22Rv1 (cell line): ENCODE data around the gene RASGEF1C.
"Not testable (repeated sequence)": the region's sequence is repeated elsewhere in the genome, so short reads cannot be mapped to it uniquely, and the experiment has no call there.

Source experiments
- H3K27ac ChIP-seq: fragments of 450-650 bp; 2 replicates; pipeline ENCODE4 v1.5.1; 2017
- ZFX ChIP-seq: fragments of 450-650 bp; IDR thresholded peaks from 2 replicates; pipeline ENCODE4 v1.6.1; 2017; ENCODE audit warnings: antibody characterized with exemption, borderline replicate concordance
- TF ChIP-seq, protein P1 (sequence below): fragments of 450-650 bp; IDR thresholded peaks from 2 replicates; pipeline ENCODE4 v1.5.1; 2017; ENCODE audit warnings: mild to moderate bottlenecking

Gene RASGEF1C

DNA sequence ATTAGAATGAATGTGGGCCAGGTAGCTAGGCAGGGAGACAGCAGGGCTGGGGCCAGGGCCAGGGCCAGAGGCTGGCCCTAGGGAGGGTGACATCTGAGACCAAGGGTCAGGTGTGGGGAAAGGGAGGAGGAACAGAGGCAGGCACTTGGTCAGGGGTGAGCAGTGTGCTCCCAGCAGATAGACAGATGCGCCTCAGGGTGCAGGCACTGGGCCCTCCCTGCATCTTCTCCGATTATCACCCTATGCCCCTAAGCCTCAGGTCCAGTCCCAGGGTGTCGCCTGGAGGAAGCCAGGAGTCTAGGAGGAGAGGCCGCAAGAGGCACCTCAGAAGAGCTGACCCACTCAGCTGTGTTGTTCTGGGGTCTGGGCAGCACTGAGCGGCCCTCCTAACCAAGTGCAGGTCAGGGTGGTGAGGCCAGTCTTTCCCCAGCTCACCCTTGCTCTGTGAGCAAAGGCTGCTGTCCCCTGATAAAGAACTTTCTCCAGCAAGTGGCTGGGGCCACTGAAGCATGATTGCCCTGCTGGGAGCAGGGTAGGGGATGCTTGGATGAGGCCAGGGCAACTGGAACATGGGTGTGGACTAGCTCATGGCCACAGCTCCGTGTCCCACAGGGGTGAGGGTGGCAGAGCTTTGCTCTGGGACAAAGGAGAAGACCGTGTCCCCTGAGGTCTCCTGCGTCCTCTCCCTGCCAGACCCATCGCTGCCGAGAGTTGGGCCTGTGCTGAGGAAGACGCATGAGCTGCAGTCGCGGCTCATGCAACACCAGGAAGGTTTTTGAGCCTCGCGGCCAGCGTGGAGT lies 2.1 kb upstream of the RASGEF1C start:
- TF ChIP-seq, protein P1, sequence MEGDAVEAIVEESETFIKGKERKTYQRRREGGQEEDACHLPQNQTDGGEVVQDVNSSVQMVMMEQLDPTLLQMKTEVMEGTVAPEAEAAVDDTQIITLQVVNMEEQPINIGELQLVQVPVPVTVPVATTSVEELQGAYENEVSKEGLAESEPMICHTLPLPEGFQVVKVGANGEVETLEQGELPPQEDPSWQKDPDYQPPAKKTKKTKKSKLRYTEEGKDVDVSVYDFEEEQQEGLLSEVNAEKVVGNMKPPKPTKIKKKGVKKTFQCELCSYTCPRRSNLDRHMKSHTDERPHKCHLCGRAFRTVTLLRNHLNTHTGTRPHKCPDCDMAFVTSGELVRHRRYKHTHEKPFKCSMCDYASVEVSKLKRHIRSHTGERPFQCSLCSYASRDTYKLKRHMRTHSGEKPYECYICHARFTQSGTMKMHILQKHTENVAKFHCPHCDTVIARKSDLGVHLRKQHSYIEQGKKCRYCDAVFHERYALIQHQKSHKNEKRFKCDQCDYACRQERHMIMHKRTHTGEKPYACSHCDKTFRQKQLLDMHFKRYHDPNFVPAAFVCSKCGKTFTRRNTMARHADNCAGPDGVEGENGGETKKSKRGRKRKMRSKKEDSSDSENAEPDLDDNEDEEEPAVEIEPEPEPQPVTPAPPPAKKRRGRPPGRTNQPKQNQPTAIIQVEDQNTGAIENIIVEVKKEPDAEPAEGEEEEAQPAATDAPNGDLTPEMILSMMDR, result no peak
- no peak for TF ChIP-seq ZFX
- no peak overlapping the region for H3K27ac ChIP-seq

DNA sequence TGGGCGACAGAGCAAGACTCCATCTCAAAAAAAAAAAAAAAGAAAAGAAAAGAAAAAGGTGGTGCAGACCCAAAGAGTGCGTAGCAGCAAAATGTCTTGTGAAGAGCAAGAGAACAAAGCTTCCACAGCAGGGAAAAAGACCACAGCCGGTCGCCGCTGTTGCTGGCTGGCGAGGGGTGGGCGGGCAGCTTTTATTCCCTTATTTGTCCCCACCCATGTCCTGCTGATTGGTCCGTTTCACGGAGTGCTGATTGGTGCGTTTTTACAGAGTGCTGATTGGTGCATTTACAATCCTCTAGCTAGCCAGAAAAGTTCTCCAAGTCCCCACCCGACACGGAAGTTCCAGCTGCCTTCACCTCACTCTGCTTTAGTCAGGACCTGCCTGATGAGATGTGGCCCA lies 1.1 kb upstream of the RASGEF1C start:
- H3K27ac ChIP-seq, result not testable (repeated sequence)

DNA sequence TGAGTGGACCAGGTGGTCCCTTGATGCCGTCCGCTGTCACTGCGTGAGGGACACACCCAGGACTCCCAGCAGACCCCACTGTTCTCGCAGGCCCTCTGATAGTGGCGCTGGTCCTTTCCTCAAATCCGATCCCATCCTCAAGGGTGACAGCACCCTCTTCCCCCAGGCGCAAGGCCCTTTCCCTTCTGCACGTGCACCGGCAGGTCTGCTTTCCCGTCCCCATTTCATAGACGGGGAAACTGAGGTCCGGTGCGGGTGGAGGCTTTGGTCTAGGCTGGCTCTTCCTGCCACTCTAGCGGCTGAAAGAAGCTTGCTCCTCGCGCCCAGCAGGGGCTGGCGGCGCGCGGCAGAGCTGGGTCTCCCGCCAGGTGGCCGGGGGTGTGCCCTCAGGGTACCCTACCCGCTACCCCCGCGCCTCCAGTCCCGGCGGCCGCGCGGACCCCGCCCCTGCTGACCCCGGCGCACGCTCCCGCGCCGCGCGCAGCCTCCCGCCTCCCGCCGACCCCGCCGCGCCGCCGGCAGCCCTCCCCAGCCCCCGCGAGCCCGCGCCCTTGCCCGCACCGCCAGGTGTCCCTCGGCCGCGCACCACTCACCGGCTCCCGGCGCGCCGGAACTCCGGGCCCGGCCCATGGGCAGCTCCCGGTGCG lies 453 bp downstream of the RASGEF1C start:
- no peak overlapping the region for H3K27ac ChIP-seq
- TF ChIP-seq, protein P1, result no peak
- TF ChIP-seq ZFX, result no peak

DNA sequence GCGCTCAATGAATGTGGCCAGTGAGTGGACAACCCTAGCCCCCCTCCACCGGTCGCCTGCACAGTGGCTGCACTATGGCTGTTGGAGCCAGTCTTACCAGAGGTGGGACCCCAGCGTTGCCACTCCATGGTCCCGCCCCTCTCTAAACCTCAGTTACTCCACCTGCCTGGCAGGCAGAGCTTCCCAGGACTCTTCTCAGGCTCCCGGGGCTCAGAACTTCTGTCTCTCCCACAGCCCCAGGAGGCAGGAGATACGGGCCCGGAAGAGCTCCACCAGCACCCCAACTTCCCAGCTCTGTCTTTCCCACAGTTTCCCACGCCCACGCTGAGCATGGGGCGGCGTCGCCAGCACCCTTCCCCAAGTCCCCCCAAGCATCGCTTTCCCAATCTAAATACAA lies 975 bp downstream of the RASGEF1C start:
- no peak for TF ChIP-seq ZFX
- TF ChIP-seq, protein P1, result no peak

DNA sequence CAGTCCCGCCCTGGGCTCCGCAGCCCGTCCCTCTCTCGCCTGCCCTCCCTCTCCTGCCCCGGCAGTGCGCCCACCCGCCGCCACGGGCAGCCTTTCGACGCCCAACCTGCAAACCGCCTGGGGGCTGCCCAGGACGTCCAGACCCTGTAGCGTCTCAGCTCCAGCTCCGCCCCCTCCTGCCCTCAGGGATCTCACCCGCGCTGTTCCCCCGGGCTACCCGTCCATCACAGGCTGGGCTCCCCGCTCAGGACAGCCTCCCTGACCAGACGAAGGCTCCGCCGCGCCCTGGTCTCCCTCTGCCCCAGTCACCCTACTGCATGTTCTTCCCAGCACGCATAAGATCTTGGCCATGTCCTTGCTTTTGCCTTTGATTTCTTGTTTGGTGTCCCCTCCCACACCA lies 1.4 kb downstream of the RASGEF1C start:
- TF ChIP-seq, protein P1, result no peak
- TF ChIP-seq ZFX, result no peak
- H3K27ac ChIP-seq, result no peak overlapping the region

More for the DNA sequence above, 975 bp downstream of the RASGEF1C start:
- no peak overlapping the region for H3K27ac ChIP-seq

DNA sequence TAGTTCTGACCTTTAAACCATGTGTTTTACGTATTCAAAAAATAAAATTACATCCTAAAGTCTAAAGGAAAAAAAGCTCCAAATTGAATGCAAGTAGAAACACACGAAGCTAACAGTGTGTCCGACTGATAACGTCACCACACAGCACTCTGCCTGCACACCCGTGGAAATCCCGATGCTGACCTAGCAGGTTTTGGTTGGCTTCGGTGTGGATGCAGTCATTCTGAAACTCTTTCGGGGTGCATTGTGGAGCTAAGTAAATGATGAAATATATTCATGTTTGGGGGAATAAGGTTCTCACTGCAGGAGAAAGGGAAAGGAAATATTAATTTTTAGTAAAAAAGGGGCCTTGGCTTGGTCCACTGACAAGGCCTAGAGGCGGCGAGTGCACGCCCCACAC lies 2.0 kb downstream of the RASGEF1C start:
- H3K27ac ChIP-seq, result no peak overlapping the region
- TF ChIP-seq, protein P1, result no peak
- TF ChIP-seq ZFX, result no peak

DNA sequence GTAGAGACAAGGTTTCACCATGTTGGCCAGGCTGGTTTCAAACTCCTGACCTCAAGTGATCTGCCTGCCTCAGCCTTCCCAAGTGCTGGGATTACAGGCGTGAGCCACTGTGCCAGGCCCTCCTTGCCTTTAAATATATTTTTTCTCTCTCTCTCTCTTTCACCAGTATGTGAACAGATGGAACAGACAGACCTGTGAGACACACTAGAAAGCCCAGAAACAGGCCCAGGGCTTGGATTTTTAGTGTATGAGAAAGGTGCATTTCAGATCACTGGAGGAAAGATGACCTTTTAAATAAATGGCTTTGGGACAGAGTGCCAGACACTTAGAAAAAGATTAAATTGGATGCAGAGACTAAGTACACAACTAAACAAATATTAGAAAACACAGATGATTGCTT lies 3.1 kb downstream of the RASGEF1C start:
- H3K27ac ChIP-seq, result no peak overlapping the region
- TF ChIP-seq ZFX, result no peak
- TF ChIP-seq, protein P1, result no peak
